Transverse colon (tissue), 4 donors: ENCODE results near the gene TECPR1. TPM values are rescaled to one million over a fixed set of nuclear protein-coding genes. Genes with fewer than 3 reads are reported as not detected.
A peak's percentile ranks its signal among the peaks of the same experiment; 100 is the strongest.

ENCODE experiments used
- DNase-seq: peaks from one replicate; pipeline ENCODE4 v3.0.0-alpha.2; 2019
- H3K27ac ChIP-seq, 4 donors: fragments of 200-600 bp; sonication (generic); 2 replicates each; pipeline ENCODE4 v1.5.1; 2016 to 2018; ENCODE audit warnings: inconsistent platforms in 4 of 4
- H3K27me3 ChIP-seq: fragments of 200-600 bp; sonication (generic); 2 replicates; pipeline ENCODE4 v1.5.1; 2017; ENCODE audit warnings: inconsistent platforms
- H3K36me3 ChIP-seq, 4 donors: fragments of 200-600 bp; sonication (generic); 2 replicates each; pipeline ENCODE4 v1.5.1; 2017 to 2019; ENCODE audit warnings: inconsistent platforms in 4 of 4
- H3K4me1 ChIP-seq, 4 donors: fragments of 200-600 bp; sonication (generic); 2 replicates each; pipeline ENCODE4 v1.5.1; 2017 to 2020; ENCODE audit warnings: inconsistent platforms in 4 of 4
- H3K4me3 ChIP-seq, 4 donors: fragments of 200-600 bp; sonication (generic); 1 replicate in 1 of 4; 2 replicates in 3 of 4; pipeline versions ENCODE4 v1.5.1 to v1.6.1; 2017 to 2019; ENCODE audit warnings: inconsistent platforms in 4 of 4
- H3K9me3 ChIP-seq, 2 donors: fragments of 200-600 bp; sonication (generic); 2 replicates each; pipeline ENCODE4 v1.5.1; 2017 to 2019; ENCODE audit warnings: inconsistent platforms in 2 of 2
- EP300 ChIP-seq: sonication (generic); formaldehyde crosslinking; IDR thresholded peaks from one replicate; pipeline ENCODE4 v1.6.1; 2017; ENCODE audit warnings: antibody characterized with exemption, low read depth
- POLR2A ChIP-seq: fragments of 450-650 bp; IDR thresholded peaks from one replicate; pipeline ENCODE4 v1.6.1; 2016; ENCODE audit warnings: antibody characterized with exemption, mild to moderate bottlenecking, moderate library complexity
- POLR2AphosphoS5 ChIP-seq, 3 donors: sonication (generic); formaldehyde crosslinking; IDR thresholded peaks; one replicate each; pipeline ENCODE4 v1.6.1; 2016; ENCODE audit warnings: antibody characterized with exemption in 3 of 3
- WGBS, 2 donors: methylation state at CpG; one replicate each; pipeline ENCODE4 v1.1.5; 2018; ENCODE audit warnings: low coverage in 1 of 2; 5-methylcytosine and 5-hydroxymethylcytosine counted together
- in situ Hi-C, 4 donors: fragments of 200-750 bp; cut with MboI; loops; one replicate each; pipeline versions ENCODE4 v1.15.0 to v1.15.1; 2017; ENCODE audit warnings: low sequenced_read_pairs in 3 of 4, low pct_ligation_motif_present in 1 of 4, low pct_unique_long_range_greater_than_20kb in 1 of 4
- intact Hi-C: fragments of 100-400 bp; cut with DNase I; formaldehyde crosslinking; loops from one replicate; pipeline ENCODE4 v1.15.1; 2023; ENCODE audit warnings: low total_unique reads
- total RNA-seq, 4 donors: library from RNA; depleted of rRNA; stranded (reverse); fragments of >200 nt; gene quantifications; one replicate each; pipeline ENCODE4 v1.1.0, GENCODE V29; 2016
- TF ChIP-seq, protein P1 (sequence below), 5 experiments: fragments of 200-600 bp in 3 of 5; fragments of 450-650 bp in 2 of 5; sonication (generic) in 3 of 5; IDR thresholded peaks; 1 replicate in 2 of 5; 2 replicates in 3 of 5; pipeline ENCODE4 v1.5.1; 2016 to 2017; ENCODE audit warnings: antibody characterized with exemption in 5 of 5, inconsistent platforms in 3 of 5, mild to moderate bottlenecking in 2 of 5, moderate library complexity in 1 of 5

TECPR1 gene
- total RNA-seq, 4 donors from 2014 or later = 23.1 to 43.0 (median 28.8) TPM

DNA sequence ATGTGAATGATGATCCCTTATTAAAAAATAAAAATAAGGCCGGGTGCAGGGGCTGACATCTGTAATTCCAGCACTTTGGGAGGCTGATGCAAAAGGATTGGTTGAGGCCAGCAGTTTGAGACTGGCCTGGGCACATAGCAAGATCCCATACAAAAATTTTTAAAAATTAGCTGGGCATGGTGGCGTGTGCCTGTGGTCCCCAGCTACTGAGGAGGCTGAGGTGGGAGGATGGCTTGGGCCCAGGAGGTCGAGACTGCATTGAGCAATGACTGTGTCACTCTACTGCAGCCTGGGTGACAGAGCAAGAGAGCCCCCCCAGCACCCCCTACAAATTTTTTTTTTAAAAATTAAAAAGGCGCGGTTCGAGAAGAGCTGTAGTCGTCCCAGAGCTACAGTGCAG is 28.3 kb upstream of the TECPR1 start:
- TF ChIP-seq, protein P1, sequence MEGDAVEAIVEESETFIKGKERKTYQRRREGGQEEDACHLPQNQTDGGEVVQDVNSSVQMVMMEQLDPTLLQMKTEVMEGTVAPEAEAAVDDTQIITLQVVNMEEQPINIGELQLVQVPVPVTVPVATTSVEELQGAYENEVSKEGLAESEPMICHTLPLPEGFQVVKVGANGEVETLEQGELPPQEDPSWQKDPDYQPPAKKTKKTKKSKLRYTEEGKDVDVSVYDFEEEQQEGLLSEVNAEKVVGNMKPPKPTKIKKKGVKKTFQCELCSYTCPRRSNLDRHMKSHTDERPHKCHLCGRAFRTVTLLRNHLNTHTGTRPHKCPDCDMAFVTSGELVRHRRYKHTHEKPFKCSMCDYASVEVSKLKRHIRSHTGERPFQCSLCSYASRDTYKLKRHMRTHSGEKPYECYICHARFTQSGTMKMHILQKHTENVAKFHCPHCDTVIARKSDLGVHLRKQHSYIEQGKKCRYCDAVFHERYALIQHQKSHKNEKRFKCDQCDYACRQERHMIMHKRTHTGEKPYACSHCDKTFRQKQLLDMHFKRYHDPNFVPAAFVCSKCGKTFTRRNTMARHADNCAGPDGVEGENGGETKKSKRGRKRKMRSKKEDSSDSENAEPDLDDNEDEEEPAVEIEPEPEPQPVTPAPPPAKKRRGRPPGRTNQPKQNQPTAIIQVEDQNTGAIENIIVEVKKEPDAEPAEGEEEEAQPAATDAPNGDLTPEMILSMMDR (IDR thresholded peaks at IDR 0.05) = no peak
- TF ChIP-seq POLR2A (no peak), POLR2AphosphoS5 (IDR thresholded peaks at IDR 0.05) (no peak), EP300 (no peak)
- Histone ChIP-seq H3K4me3 (peak overlapping the region in 3 of 4 donors; percentile 52 to 96 (median 62)), H3K9me3 (no peaks in the 10 kb centered on the region), H3K27ac (peak overlapping the region; percentile 88 to 96 (median 93)), H3K36me3 (no peaks in the 10 kb centered on the region), H3K27me3 (no peaks in the 10 kb centered on the region), H3K4me1 (peaks cover 26 to 60% (median 48%) of the 10 kb centered on the region in 4 donors)
- no peak for DNase-seq
- 36% methylated on average over 7 of the region's 7 CpGs; no CpG with 5 or more reads in 1 of the 2 donors for WGBS, 2 donors
- intact Hi-C loops (no loop called here), in situ Hi-C loops (loop anchor here in 2 of 4 donors (25.0 kb wide), 1 partner anchor 132 kb away; the partner anchor contains the start of gene BAIAP2L1 (in 2 of the 2))

GRCh38 chr7:98278936-98279335 is 26.9 kb upstream of the TECPR1 start:
- Histone ChIP-seq H3K9me3 (no peaks in the 10 kb centered on the region), H3K36me3 (no peaks in the 10 kb centered on the region), H3K4me3 (no peak overlapping the region), H3K27me3 (no peaks in the 10 kb centered on the region), H3K27ac (no peak overlapping the region), H3K4me1 (peaks cover 12 to 47% (median 34%) of the 10 kb centered on the region in 4 donors)
- intact Hi-C loops = no loop called here
- TF ChIP-seq POLR2AphosphoS5 (IDR thresholded peaks at IDR 0.05) = no peak
- TF ChIP-seq EP300 = no peak
- TF ChIP-seq, protein P1 (IDR thresholded peaks at IDR 0.05) = no peak
- TF ChIP-seq POLR2A = no peak
- 40 to 49% methylated on average over 1 to 4 of the region's 4 CpGs for WGBS, 2 donors
- no peak for DNase-seq
- in situ Hi-C loops = loop anchor here in 2 of 4 donors (25.0 kb wide), 1 partner anchor 133 kb away; the partner anchor contains the start of gene BAIAP2L1 (in 2 of the 2)

GRCh38 chr7:98278408-98278807 is 26.4 kb upstream of the TECPR1 start:
- intact Hi-C loops = no loop called here
- DNase-seq = no peak
- no peaks in the 10 kb centered on the region for H3K9me3 ChIP-seq
- H3K36me3 ChIP-seq = no peaks in the 10 kb centered on the region
- no peak overlapping the region for H3K27ac ChIP-seq
- H3K27me3 ChIP-seq = no peaks in the 10 kb centered on the region
- peaks cover 8 to 41% (median 29%) of the 10 kb centered on the region in 4 donors for H3K4me1 ChIP-seq
- no peak overlapping the region for H3K4me3 ChIP-seq
- in situ Hi-C loops = loop anchor here in 2 of 4 donors (25.0 kb wide), 1 partner anchor 134 kb away; the partner anchor contains the start of gene BAIAP2L1 (in 2 of the 2)
- TF ChIP-seq EP300 (no peak), POLR2AphosphoS5 (IDR thresholded peaks at IDR 0.05) (no peak), POLR2A (no peak)
- TF ChIP-seq, protein P1 (IDR thresholded peaks at IDR 0.05) = no peak
- WGBS, 2 donors = 93% methylated on average over 5 of the region's 5 CpGs; no CpG with 5 or more reads in 1 of the 2 donors

GRCh38 chr7:98276241-98276761 is 24.3 kb upstream of the TECPR1 start:
- Histone ChIP-seq H3K27me3 (no peaks in the 10 kb centered on the region), H3K36me3 (no peaks in the 10 kb centered on the region), H3K4me3 (no peak overlapping the region), H3K9me3 (no peaks in the 10 kb centered on the region), H3K4me1 (peaks cover 8 to 29% (median 17%) of the 10 kb centered on the region in 4 donors), H3K27ac (peak overlapping the region; percentile 66 to 77 (median 69))
- intact Hi-C loops (no loop called here), in situ Hi-C loops (loop anchor here in 2 of 4 donors (25.0 kb wide), 1 partner anchor 136 kb away; the partner anchor contains the start of gene BAIAP2L1 (in 2 of the 2))
- WGBS, 2 donors = 29 to 33% methylated on average over 2 to 5 of the region's 5 CpGs
- no peak for DNase-seq
- TF ChIP-seq EP300 = no peak
- no peak for TF ChIP-seq POLR2A
- peak in 1 of 3 donors; percentile 34 for TF ChIP-seq POLR2AphosphoS5 (IDR thresholded peaks at IDR 0.05)
- TF ChIP-seq, protein P1 (IDR thresholded peaks at IDR 0.05) = no peak
